ENCODE measurements around the gene MYO16.
"Not testable (repeated sequence)": the region's sequence is repeated elsewhere in the genome, so short reads cannot be mapped to it uniquely, and the experiment has no call there.

MYO16 gene

GRCh38 chr13:108860418-108860817 lies 231.0 kb downstream of the MYO16 start:
- Histone ChIP-seq H3K36me3 (ENCODE audit: control insufficient read depth, insufficient read depth, low read length) (no peaks in the 10 kb centered on the region), H3K9ac (ENCODE audit: low read length) (no peak overlapping the region), H3K4me3 (ENCODE audit: low read length) (no peak overlapping the region), H3K4me1 (ENCODE audit: control insufficient read depth, insufficient read depth, low read length) (no peaks in the 10 kb centered on the region), H3K9me3 (ENCODE audit: control insufficient read depth, low read length) (no peaks in the 10 kb centered on the region), H3K27me3 (ENCODE audit: control insufficient read depth, insufficient read depth, low read length) (no peaks in the 10 kb centered on the region)

- H3K36me3 ChIP-seq (ENCODE audit: control insufficient read depth, insufficient read depth, low read length): no peaks in the 10 kb centered on the region
- no peak overlapping the region for H3K4me3 ChIP-seq (ENCODE audit: low read length)
- no peaks in the 10 kb centered on the region for H3K9me3 ChIP-seq (ENCODE audit: control insufficient read depth, low read length)
- no peaks in the 10 kb centered on the region for H3K27me3 ChIP-seq (ENCODE audit: control insufficient read depth, insufficient read depth, low read length)
- H3K9ac ChIP-seq (ENCODE audit: low read length): no peak overlapping the region
- H3K4me1 ChIP-seq (ENCODE audit: control insufficient read depth, insufficient read depth, low read length): no peaks in the 10 kb centered on the region
Measured at GRCh38 chr13:108877300-108877699, 247.9 kb downstream of the MYO16 start.

- H3K9ac ChIP-seq (ENCODE audit: low read length): no peak overlapping the region
- no peaks in the 10 kb centered on the region for H3K4me1 ChIP-seq (ENCODE audit: control insufficient read depth, insufficient read depth, low read length)
- no peaks in the 10 kb centered on the region for H3K9me3 ChIP-seq (ENCODE audit: control insufficient read depth, low read length)
- H3K27me3 ChIP-seq (ENCODE audit: control insufficient read depth, insufficient read depth, low read length): no peaks in the 10 kb centered on the region
- H3K36me3 ChIP-seq (ENCODE audit: control insufficient read depth, insufficient read depth, low read length): no peaks in the 10 kb centered on the region
- no peak overlapping the region for H3K4me3 ChIP-seq (ENCODE audit: low read length)
Measured at GRCh38 chr13:108878732-108879131, 249.3 kb downstream of the MYO16 start.

- no peaks in the 10 kb centered on the region for H3K27me3 ChIP-seq (ENCODE audit: control insufficient read depth, insufficient read depth, low read length)
- H3K9ac ChIP-seq (ENCODE audit: low read length): no peak overlapping the region
- H3K4me1 ChIP-seq (ENCODE audit: control insufficient read depth, insufficient read depth, low read length): no peaks in the 10 kb centered on the region
- no peaks in the 10 kb centered on the region for H3K36me3 ChIP-seq (ENCODE audit: control insufficient read depth, insufficient read depth, low read length)
- H3K4me3 ChIP-seq (ENCODE audit: low read length): no peak overlapping the region
- H3K9me3 ChIP-seq (ENCODE audit: control insufficient read depth, low read length): no peaks in the 10 kb centered on the region
Measured at GRCh38 chr13:108889324-108889984, 260.0 kb downstream of the MYO16 start.

- H3K9me3 ChIP-seq (ENCODE audit: control insufficient read depth, low read length): no peaks in the 10 kb centered on the region
- H3K27me3 ChIP-seq (ENCODE audit: control insufficient read depth, insufficient read depth, low read length): no peaks in the 10 kb centered on the region
- no peaks in the 10 kb centered on the region for H3K36me3 ChIP-seq (ENCODE audit: control insufficient read depth, insufficient read depth, low read length)
- no peaks in the 10 kb centered on the region for H3K4me1 ChIP-seq (ENCODE audit: control insufficient read depth, insufficient read depth, low read length)
- H3K4me3 ChIP-seq (ENCODE audit: low read length): no peak overlapping the region
- no peak overlapping the region for H3K9ac ChIP-seq (ENCODE audit: low read length)
Measured at GRCh38 chr13:108895220-108895704, 265.9 kb downstream of the MYO16 start.

- Histone ChIP-seq H3K27me3 (ENCODE audit: control insufficient read depth, insufficient read depth, low read length) (no peaks in the 10 kb centered on the region), H3K4me1 (ENCODE audit: control insufficient read depth, insufficient read depth, low read length) (no peaks in the 10 kb centered on the region), H3K9ac (ENCODE audit: low read length) (no peak overlapping the region)
Measured at GRCh38 chr13:108897955-108898354, 268.5 kb downstream of the MYO16 start.

GRCh38 chr13:108902405-108903155 lies 273.2 kb downstream of the MYO16 start:
- H3K9me3 ChIP-seq (ENCODE audit: control insufficient read depth, low read length): no peaks in the 10 kb centered on the region
- no peaks in the 10 kb centered on the region for H3K4me1 ChIP-seq (ENCODE audit: control insufficient read depth, insufficient read depth, low read length)
- no peaks in the 10 kb centered on the region for H3K36me3 ChIP-seq (ENCODE audit: control insufficient read depth, insufficient read depth, low read length)
- no peak overlapping the region for H3K9ac ChIP-seq (ENCODE audit: low read length)
- H3K4me3 ChIP-seq (ENCODE audit: low read length): no peak overlapping the region
- no peaks in the 10 kb centered on the region for H3K27me3 ChIP-seq (ENCODE audit: control insufficient read depth, insufficient read depth, low read length)

More at GRCh38 chr13:108897955-108898354, 268.5 kb downstream of the MYO16 start:
- H3K4me3 ChIP-seq (ENCODE audit: low read length): no peak overlapping the region
- no peaks in the 10 kb centered on the region for H3K9me3 ChIP-seq (ENCODE audit: control insufficient read depth, low read length)
- H3K36me3 ChIP-seq (ENCODE audit: control insufficient read depth, insufficient read depth, low read length): no peaks in the 10 kb centered on the region

GRCh38 chr13:108903613-108904012 lies 274.2 kb downstream of the MYO16 start:
- Histone ChIP-seq H3K9me3 (ENCODE audit: control insufficient read depth, low read length) (no peaks in the 10 kb centered on the region), H3K4me1 (ENCODE audit: control insufficient read depth, insufficient read depth, low read length) (no peaks in the 10 kb centered on the region), H3K4me3 (ENCODE audit: low read length) (no peak overlapping the region), H3K27me3 (ENCODE audit: control insufficient read depth, insufficient read depth, low read length) (no peaks in the 10 kb centered on the region), H3K36me3 (ENCODE audit: control insufficient read depth, insufficient read depth, low read length) (no peaks in the 10 kb centered on the region), H3K9ac (ENCODE audit: low read length) (no peak overlapping the region)

GRCh38 chr13:108911807-108912206 lies 282.4 kb downstream of the MYO16 start:
- H3K4me1 ChIP-seq (ENCODE audit: control insufficient read depth, insufficient read depth, low read length): peaks cover 15% of the 10 kb centered on the region
- no peaks in the 10 kb centered on the region for H3K27me3 ChIP-seq (ENCODE audit: control insufficient read depth, insufficient read depth, low read length)
- no peaks in the 10 kb centered on the region for H3K36me3 ChIP-seq (ENCODE audit: control insufficient read depth, insufficient read depth, low read length)
- H3K9me3 ChIP-seq (ENCODE audit: control insufficient read depth, low read length): no peaks in the 10 kb centered on the region
- H3K4me3 ChIP-seq (ENCODE audit: low read length): no peak overlapping the region
- H3K9ac ChIP-seq (ENCODE audit: low read length): no peak overlapping the region

- H3K4me3 ChIP-seq (ENCODE audit: low read length); H3K9me3 ChIP-seq (ENCODE audit: control insufficient read depth, low read length); H3K36me3 ChIP-seq (ENCODE audit: control insufficient read depth, insufficient read depth, low read length); H3K27me3 ChIP-seq (ENCODE audit: control insufficient read depth, insufficient read depth, low read length); H3K9ac ChIP-seq (ENCODE audit: low read length): not testable (repeated sequence)
- H3K4me1 ChIP-seq (ENCODE audit: control insufficient read depth, insufficient read depth, low read length): peaks cover 15% of the 10 kb centered on the region
Measured at GRCh38 chr13:108913731-108914130, 284.3 kb downstream of the MYO16 start.

GRCh38 chr13:108915095-108915633 lies 285.8 kb downstream of the MYO16 start:
- H3K9ac ChIP-seq (ENCODE audit: low read length): peak overlapping the region; percentile 45

More at GRCh38 chr13:108915095-108915633, 285.8 kb downstream of the MYO16 start:
- peaks cover 22% of the 10 kb centered on the region for H3K4me1 ChIP-seq (ENCODE audit: control insufficient read depth, insufficient read depth, low read length)
- H3K9me3 ChIP-seq (ENCODE audit: control insufficient read depth, low read length): no peaks in the 10 kb centered on the region
- H3K36me3 ChIP-seq (ENCODE audit: control insufficient read depth, insufficient read depth, low read length): no peaks in the 10 kb centered on the region
- H3K27me3 ChIP-seq (ENCODE audit: control insufficient read depth, insufficient read depth, low read length): no peaks in the 10 kb centered on the region
- H3K4me3 ChIP-seq (ENCODE audit: low read length): peak overlapping the region; percentile 6

Data from mucosa of stomach (tissue), 1 donor.